HepG2 (cell line): Measurements from ENCODE around the gene SMAD7. TPM values are rescaled to one million over a fixed set of nuclear protein-coding genes. Genes with fewer than 3 reads are reported as not detected.

ENCODE experiments used
- ARHGAP35 ChIP-seq: sonication (generic); formaldehyde crosslinking; IDR thresholded peaks from 2 replicates; pipeline ENCODE4 v1.9.0; 2022; ENCODE audit warnings: mild to moderate bottlenecking, inconsistent platforms, moderate library complexity, missing genetic modification reagents, borderline replicate concordance
- CCAR2 ChIP-seq: fragments of 200-400 bp; formaldehyde crosslinking; optimal IDR thresholded peaks from 2 replicates; pipeline ENCODE3; 2018; ENCODE audit warnings: low read depth, mild to moderate bottlenecking, low read length, moderate library complexity
- CHD2 ChIP-seq: IDR thresholded peaks from 2 replicates; pipeline ENCODE4 v1.6.1; 2011; ENCODE audit warnings: low read depth, low read length, improper control_type of control experiment
- E2F1 ChIP-seq: sonication (generic); formaldehyde crosslinking; IDR thresholded peaks from 2 replicates; pipeline ENCODE4 v1.5.0; 2020; ENCODE audit warnings: missing genetic modification reagents
- ELF4 ChIP-seq: sonication (generic); formaldehyde crosslinking; IDR thresholded peaks from 2 replicates; pipeline ENCODE4 v1.5.0; 2020; ENCODE audit warnings: missing genetic modification reagents, mild to moderate bottlenecking, moderate library complexity, borderline replicate concordance
- GATAD2A ChIP-seq: IDR thresholded peaks from 2 replicates; pipeline ENCODE4 v1.6.1; 2016
- ISL2 ChIP-seq: sonication (generic); formaldehyde crosslinking; IDR thresholded peaks from 2 replicates; pipeline ENCODE4 v1.5.0; 2020; ENCODE audit warnings: missing genetic modification reagents
- LBX2 ChIP-seq: sonication (generic); formaldehyde crosslinking; IDR thresholded peaks from 2 replicates; pipeline ENCODE4 v1.5.0; 2020; ENCODE audit warnings: missing genetic modification reagents, mild to moderate bottlenecking, borderline replicate concordance
- MBNL3 ChIP-seq: fragments of 250-450 bp; sonication (Bioruptor Pico); conservative IDR thresholded peaks from 2 replicates; pipeline ENCODE4 v1.8.0; 2022; ENCODE audit warnings: mild to moderate bottlenecking, inconsistent platforms
- MXI1 ChIP-seq: IDR thresholded peaks from 3 replicates; pipeline ENCODE4 v1.6.1; 2012; ENCODE audit warnings: low read depth, low read length, inconsistent platforms, borderline replicate concordance
- MYNN ChIP-seq: sonication (generic); formaldehyde crosslinking; IDR thresholded peaks from 2 replicates; pipeline ENCODE4 v1.4.0; 2020; ENCODE audit warnings: mild to moderate bottlenecking, low read depth, missing genetic modification reagents
- NCOA2 ChIP-seq: sonication (generic); formaldehyde crosslinking; IDR thresholded peaks from 2 replicates; pipeline ENCODE4 v1.8.0; 2022; ENCODE audit warnings: inconsistent platforms
- NCOA5 ChIP-seq: sonication (generic); formaldehyde crosslinking; IDR thresholded peaks from 2 replicates; pipeline ENCODE4 v1.4.0; 2020; ENCODE audit warnings: missing genetic modification reagents
- NFATC3 ChIP-seq: sonication (generic); formaldehyde crosslinking; IDR thresholded peaks from 2 replicates; pipeline ENCODE4 v1.5.1; 2020; ENCODE audit warnings: mild to moderate bottlenecking, missing genetic modification reagents
- PRDM4 ChIP-seq: sonication (generic); formaldehyde crosslinking; IDR thresholded peaks from 2 replicates; pipeline ENCODE4 v1.9.0; 2021; ENCODE audit warnings: missing genetic modification reagents, borderline replicate concordance
- REL ChIP-seq: sonication (generic); formaldehyde crosslinking; conservative IDR thresholded peaks from 2 replicates; pipeline ENCODE4 v1.8.0; 2022; ENCODE audit warnings: mild to moderate bottlenecking, missing genetic modification reagents, moderate library complexity
- REXO4 ChIP-seq: sonication (generic); formaldehyde crosslinking; IDR thresholded peaks from 2 replicates; pipeline ENCODE4 v1.8.0; 2022; ENCODE audit warnings: missing genetic modification reagents, mild to moderate bottlenecking, borderline replicate concordance
- SMAD1 ChIP-seq: sonication (generic); formaldehyde crosslinking; IDR thresholded peaks from 2 replicates; pipeline ENCODE4 v1.4.0; 2020; ENCODE audit warnings: missing genetic modification reagents, low read depth, mild to moderate bottlenecking, borderline replicate concordance
- SRSF1 ChIP-seq: fragments of 200-400 bp; formaldehyde crosslinking; optimal IDR thresholded peaks from 2 replicates; pipeline ENCODE3; 2017; ENCODE audit warnings: mild to moderate bottlenecking, low read depth, low read length, moderate library complexity
- YY1 ChIP-seq: IDR thresholded peaks from 2 replicates; pipeline ENCODE4 v1.6.1; 2011; ENCODE audit warnings: low read length, low read depth, moderate library complexity, mild to moderate bottlenecking; ENCODE audit not compliant: insufficient read depth, insufficient replicate concordance
- ZNF263 ChIP-seq: sonication (generic); formaldehyde crosslinking; IDR thresholded peaks from 2 replicates; pipeline ENCODE4 v1.4.0; 2020; ENCODE audit warnings: missing genetic modification reagents
- ZNF501 ChIP-seq: sonication (generic); formaldehyde crosslinking; IDR thresholded peaks from 2 replicates; pipeline ENCODE4 v1.5.1; 2020; ENCODE audit warnings: mild to moderate bottlenecking, moderate library complexity, missing genetic modification reagents
- ZNF768 ChIP-seq: sonication (generic); formaldehyde crosslinking; IDR thresholded peaks from 2 replicates; pipeline ENCODE4 v1.4.0; 2020; ENCODE audit warnings: missing genetic modification reagents
- ZSCAN21 ChIP-seq: sonication (generic); formaldehyde crosslinking; IDR thresholded peaks from 2 replicates; pipeline ENCODE4 v1.8.0; 2022; ENCODE audit warnings: mild to moderate bottlenecking, missing genetic modification reagents, moderate library complexity, borderline replicate concordance
- polyA plus RNA-seq, 8 experiments: library from polyadenylated mRNA; depleted of rRNA in 3 of 8; stranded (reverse) in 7 of 8; unstranded in 1 of 8; fragments of >200 nt; fragmentation: Illumina TruSeq in 4 of 8; extraction: Trizol in 4 of 8; gene quantifications; 2 replicates each; pipeline versions ENCODE4 v1.2.1 to v1.2.3, GENCODE V29; 2011 to 2016; ENCODE audit warnings: low read depth in 4 of 8, missing spikeins in 1 of 8, mixed read lengths in 1 of 8; ENCODE audit not compliant: insufficient read depth in 1 of 8
- total RNA-seq, 5 experiments: library from RNA; depleted of rRNA; stranded (reverse); fragments of >200 nt; fragmentation: Illumina TruSeq; extraction: Trizol; gene quantifications; 2 replicates each; pipeline ENCODE4 v1.2.3, GENCODE V29; 2016; ENCODE audit warnings: low read depth in 1 of 5

Gene SMAD7
- total and polyA plus RNA-seq, 2 of the 13 experiments (the other 11 are each of a cell fraction or from before 2014, with no cell fraction given) = 17.4 to 24.7 TPM

- TF ChIP-seq CCAR2 (no peak), ZNF501 (no peak), REXO4 (no peak), ZNF768 (CRISPR knock-in tag) (no peak), SMAD1 (no peak), REL (CRISPR knock-in tag) (no peak), E2F1 (no peak), PRDM4 (CRISPR knock-in tag) (no peak), ZSCAN21 (CRISPR knock-in tag) (no peak), LBX2 (no peak), ZNF263 (CRISPR knock-in tag) (no peak), SRSF1 (no peak), NCOA5 (CRISPR knock-in tag) (no peak), YY1 (no peak), NFATC3 (CRISPR knock-in tag) (no peak), ELF4 (no peak), ISL2 (CRISPR knock-in tag) (no peak), CHD2 (no peak), ARHGAP35 (CRISPR knock-in tag) (no peak), NCOA2 (CRISPR knock-in tag) (peak; percentile 7; the same call in 1 of the 2 replicates), GATAD2A (CRISPR knock-in tag) (peak; percentile 55), MBNL3 (CRISPR knock-in tag) (no peak), MYNN (CRISPR knock-in tag) (no peak), MXI1 (no peak)
Measured at GRCh38 chr18:48979944-48980890, 29.5 kb upstream of the SMAD7 start (continued).
